HFFc6 (cell line): Measurements from ENCODE around the gene NCOR1. TPM values are rescaled to one million over a fixed set of nuclear protein-coding genes. Genes with fewer than 3 reads are reported as not detected.

ENCODE experiments used
- DNase-seq: peaks from one replicate; pipeline ENCODE4 v3.0.0-alpha.2; 2018
- H3K27ac Mint-ChIP-seq: 2 replicates; pipeline ENCODE4 v1.8.0; 2020; ENCODE audit warnings: mild to moderate bottlenecking, mixed read lengths
- H3K27me3 Mint-ChIP-seq: 2 replicates; pipeline ENCODE4 v1.8.0; 2021; ENCODE audit warnings: mild to moderate bottlenecking, moderate library complexity, mixed read lengths; ENCODE audit not compliant: insufficient read depth
- H3K36me3 Mint-ChIP-seq: 2 replicates; pipeline ENCODE4 v1.8.0; 2021; ENCODE audit warnings: low read depth, mixed read lengths
- H3K4me1 Mint-ChIP-seq: 2 replicates; pipeline ENCODE4 v1.8.0; 2020; ENCODE audit warnings: low read depth, mixed read lengths
- H3K4me3 Mint-ChIP-seq: 2 replicates; pipeline ENCODE4 v1.8.0; 2020; ENCODE audit warnings: mild to moderate bottlenecking, moderate library complexity, mixed read lengths
- H3K9me3 Mint-ChIP-seq: 2 replicates; pipeline ENCODE4 v1.8.0; 2020; ENCODE audit warnings: mild to moderate bottlenecking, mixed read lengths
- total RNA-seq, 6 experiments: library from RNA; stranded (reverse); fragmentation: NEBNext Ultra II Directional; extraction: Animal tissue kit (Norgen Biotek cat#: 25700); gene quantifications; 2 replicates in 1 of 6; 3 replicates in 5 of 6; pipeline ENCODE4 v1.2.3, GENCODE V29; 2021
- TF ChIP-seq, protein P1 (sequence below): fragments of 200-600 bp; sonication (generic); IDR thresholded peaks from 2 replicates; pipeline ENCODE4 v1.5.0; 2021; ENCODE audit warnings: antibody characterized with exemption, mild to moderate bottlenecking

NCOR1 gene
- total RNA-seq, 6 experiments from 2014 or later = 103 to 115 (median 111) TPM

DNA sequence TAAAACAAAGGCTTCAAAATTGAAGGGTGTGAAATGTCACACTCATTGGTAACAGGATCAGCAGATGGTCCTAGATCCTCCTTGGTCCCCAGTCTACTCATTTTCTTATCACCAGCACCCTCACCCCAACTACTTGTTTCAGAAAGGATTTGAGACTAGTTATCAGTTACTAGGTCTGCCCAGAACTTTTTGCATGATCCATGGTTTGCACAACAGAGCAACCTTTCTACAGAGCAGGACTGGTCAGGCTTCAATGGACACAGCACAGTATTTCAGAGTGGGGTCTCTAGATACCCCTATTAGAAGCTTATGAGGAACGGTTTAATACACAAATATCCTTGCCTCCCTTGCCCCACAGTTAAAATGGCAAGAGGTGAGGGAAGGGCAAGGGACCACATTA is 190.1 kb downstream of the NCOR1 start:
- Mint-ChIP-seq H3K4me1 (peaks cover 35% of the 10 kb centered on the region), H3K36me3 (peaks cover 71% of the 10 kb centered on the region), H3K27ac (no peak overlapping the region), H3K4me3 (no peak overlapping the region), H3K9me3 (no peaks in the 10 kb centered on the region), H3K27me3 (peaks cover 3% of the 10 kb centered on the region; the same call in 1 of the 2 replicates)
- no peak for DNase-seq
- TF ChIP-seq, protein P1, sequence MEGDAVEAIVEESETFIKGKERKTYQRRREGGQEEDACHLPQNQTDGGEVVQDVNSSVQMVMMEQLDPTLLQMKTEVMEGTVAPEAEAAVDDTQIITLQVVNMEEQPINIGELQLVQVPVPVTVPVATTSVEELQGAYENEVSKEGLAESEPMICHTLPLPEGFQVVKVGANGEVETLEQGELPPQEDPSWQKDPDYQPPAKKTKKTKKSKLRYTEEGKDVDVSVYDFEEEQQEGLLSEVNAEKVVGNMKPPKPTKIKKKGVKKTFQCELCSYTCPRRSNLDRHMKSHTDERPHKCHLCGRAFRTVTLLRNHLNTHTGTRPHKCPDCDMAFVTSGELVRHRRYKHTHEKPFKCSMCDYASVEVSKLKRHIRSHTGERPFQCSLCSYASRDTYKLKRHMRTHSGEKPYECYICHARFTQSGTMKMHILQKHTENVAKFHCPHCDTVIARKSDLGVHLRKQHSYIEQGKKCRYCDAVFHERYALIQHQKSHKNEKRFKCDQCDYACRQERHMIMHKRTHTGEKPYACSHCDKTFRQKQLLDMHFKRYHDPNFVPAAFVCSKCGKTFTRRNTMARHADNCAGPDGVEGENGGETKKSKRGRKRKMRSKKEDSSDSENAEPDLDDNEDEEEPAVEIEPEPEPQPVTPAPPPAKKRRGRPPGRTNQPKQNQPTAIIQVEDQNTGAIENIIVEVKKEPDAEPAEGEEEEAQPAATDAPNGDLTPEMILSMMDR = no peak

DNA sequence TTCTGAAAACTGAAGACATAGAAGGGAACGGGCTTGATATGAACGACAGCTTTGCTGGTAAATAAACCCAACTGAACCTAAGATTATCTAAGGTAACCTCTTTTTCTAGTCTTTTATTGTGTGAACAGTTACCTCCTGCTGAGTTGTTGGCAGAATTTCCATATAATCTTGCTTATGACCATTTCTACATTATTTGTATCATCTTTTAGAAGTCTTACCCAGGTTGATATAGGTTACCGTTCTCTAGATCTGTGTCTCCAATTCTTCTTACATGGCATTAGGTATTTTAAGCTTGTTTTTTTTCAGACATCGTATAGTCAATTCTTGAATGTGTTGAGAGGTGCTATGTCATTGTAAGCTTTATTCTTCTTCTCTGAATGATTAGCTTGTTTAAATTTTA is 191.5 kb downstream of the NCOR1 start:
- Mint-ChIP-seq H3K9me3 (no peaks in the 10 kb centered on the region), H3K36me3 (peaks cover 63% of the 10 kb centered on the region), H3K27ac (no peak overlapping the region), H3K27me3 (peaks cover 3% of the 10 kb centered on the region; the same call in 1 of the 2 replicates), H3K4me3 (no peak overlapping the region), H3K4me1 (peaks cover 26% of the 10 kb centered on the region)
- no peak for DNase-seq
- TF ChIP-seq, protein P1 = no peak

DNA sequence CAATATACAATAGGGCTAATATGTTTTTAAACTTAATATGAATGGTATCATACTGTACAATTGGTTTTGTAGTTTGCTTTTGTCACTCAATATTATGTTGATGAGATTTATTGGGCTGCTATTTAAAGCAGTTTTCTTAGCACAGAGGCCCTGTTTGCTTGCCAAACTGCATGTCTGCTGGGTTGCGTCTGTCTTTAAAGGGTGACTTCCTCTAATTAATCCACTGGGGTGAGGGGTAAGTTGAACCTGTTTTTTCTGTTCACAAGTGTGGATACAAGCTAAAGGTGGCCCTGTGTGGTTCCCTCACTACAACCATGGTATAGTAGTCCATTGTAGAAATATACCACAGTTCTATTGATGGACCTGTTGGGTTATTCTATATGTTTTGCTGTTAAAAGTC is 196.0 kb downstream of the NCOR1 start:
- Mint-ChIP-seq H3K4me1 (peaks cover 8% of the 10 kb centered on the region), H3K9me3 (no peaks in the 10 kb centered on the region), H3K27me3 (peaks cover 6% of the 10 kb centered on the region; the same call in 1 of the 2 replicates), H3K36me3 (peaks cover 40% of the 10 kb centered on the region), H3K27ac (no peak overlapping the region; the same call in 1 of the 2 replicates), H3K4me3 (no peak overlapping the region)
- no peak for DNase-seq
- TF ChIP-seq, protein P1 = no peak

DNA sequence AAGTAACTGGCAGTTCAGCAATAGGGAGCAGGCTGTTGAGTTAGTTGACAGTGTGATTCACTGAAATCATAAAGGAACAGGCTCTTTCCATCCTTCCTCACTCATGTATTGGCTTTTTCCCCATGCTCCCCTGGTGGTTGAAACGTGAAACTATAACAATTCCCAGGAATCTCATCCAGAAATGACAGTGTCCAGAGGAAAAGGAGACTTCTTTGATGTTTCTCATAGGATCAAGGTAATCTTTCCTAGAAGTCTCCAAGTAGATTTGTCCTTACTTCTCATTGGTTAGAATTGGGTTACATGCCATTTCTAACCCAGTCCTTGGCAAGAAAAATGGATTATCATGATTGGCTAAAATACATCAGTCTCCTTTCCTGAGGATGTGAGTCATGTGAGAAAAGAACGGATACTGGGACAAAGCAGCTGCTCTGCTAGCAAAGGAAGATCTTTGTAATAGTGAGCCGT is 201.4 kb downstream of the NCOR1 start:
- peak; percentile 67 for DNase-seq
- H3K9me3 Mint-ChIP-seq = no peaks in the 10 kb centered on the region
- peaks cover 36% of the 10 kb centered on the region for H3K36me3 Mint-ChIP-seq
- no peak overlapping the region for H3K4me3 Mint-ChIP-seq
- H3K27me3 Mint-ChIP-seq = peaks cover 4% of the 10 kb centered on the region; the same call in 1 of the 2 replicates
- peaks cover 28% of the 10 kb centered on the region for H3K4me1 Mint-ChIP-seq
- peak overlapping the region; percentile 70 for H3K27ac Mint-ChIP-seq
- TF ChIP-seq, protein P1 = peak; percentile 85

DNA sequence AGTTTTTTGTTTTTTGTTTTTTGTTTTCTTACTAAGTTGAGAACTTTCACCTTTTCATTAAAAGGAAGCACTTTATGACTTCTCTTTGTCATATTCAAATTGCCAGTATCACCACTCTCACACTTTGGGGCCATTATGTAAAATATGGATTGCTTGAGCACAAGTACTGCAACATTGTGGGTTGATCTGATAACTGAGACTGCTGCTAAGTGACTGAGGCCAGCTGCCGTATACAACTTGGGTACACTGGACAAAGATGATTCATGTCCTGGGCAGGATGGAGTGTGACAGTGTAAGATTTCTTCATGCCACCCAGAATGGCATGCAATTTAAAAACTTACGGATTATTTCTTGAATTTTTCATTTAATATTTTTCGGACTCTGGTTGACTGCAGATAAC is 207.9 kb downstream of the NCOR1 start:
- H3K27ac Mint-ChIP-seq = no peak overlapping the region
- H3K27me3 Mint-ChIP-seq = no peaks in the 10 kb centered on the region
- no peaks in the 10 kb centered on the region for H3K9me3 Mint-ChIP-seq
- H3K36me3 Mint-ChIP-seq = peaks cover 66% of the 10 kb centered on the region
- TF ChIP-seq, protein P1 = no peak
- DNase-seq = no peak
- H3K4me1 Mint-ChIP-seq = peaks cover 10% of the 10 kb centered on the region
- no peak overlapping the region for H3K4me3 Mint-ChIP-seq

DNA sequence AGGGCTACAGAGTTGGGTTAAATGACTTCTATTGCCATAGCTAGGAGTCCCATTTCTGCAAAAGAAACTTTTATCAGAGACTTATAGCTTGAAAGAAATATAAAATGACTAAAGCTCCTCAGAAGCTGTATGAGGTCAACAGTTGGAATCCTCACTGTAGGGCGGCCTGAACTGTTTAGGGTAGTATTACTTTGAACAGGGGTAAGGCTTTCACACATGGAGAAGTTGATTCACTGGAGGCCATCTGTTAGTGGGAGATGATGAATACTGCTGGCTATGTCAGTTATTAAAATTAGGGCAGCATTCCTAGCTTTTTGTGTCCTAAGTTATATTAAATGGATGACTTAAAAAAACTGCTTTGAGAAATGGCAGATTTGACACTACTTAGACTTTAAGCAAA is 209.7 kb downstream of the NCOR1 start:
- DNase-seq = no peak
- Mint-ChIP-seq H3K27me3 (no peaks in the 10 kb centered on the region; the same call in 1 of the 2 replicates), H3K4me3 (no peak overlapping the region), H3K36me3 (peaks cover 75% of the 10 kb centered on the region), H3K4me1 (peaks cover 15% of the 10 kb centered on the region), H3K27ac (no peak overlapping the region), H3K9me3 (peaks cover 10% of the 10 kb centered on the region; the same call in 1 of the 2 replicates)
- TF ChIP-seq, protein P1 = no peak
